C1 segment of cervical spinal cord (tissue), 14 donors: ENCODE data around the gene EPG5.
A peak's percentile ranks its signal among the peaks of the same experiment; 100 is the strongest.
"Not testable (repeated sequence)": the region's sequence is repeated elsewhere in the genome, so short reads cannot be mapped to it uniquely, and the experiment has no call there.

Experiments
- DNase-seq, 14 donors: peaks; one replicate each; lab custom pipeline; 2025; lab: John Stamatoyannopoulos, UW

Gene EPG5, protein sequence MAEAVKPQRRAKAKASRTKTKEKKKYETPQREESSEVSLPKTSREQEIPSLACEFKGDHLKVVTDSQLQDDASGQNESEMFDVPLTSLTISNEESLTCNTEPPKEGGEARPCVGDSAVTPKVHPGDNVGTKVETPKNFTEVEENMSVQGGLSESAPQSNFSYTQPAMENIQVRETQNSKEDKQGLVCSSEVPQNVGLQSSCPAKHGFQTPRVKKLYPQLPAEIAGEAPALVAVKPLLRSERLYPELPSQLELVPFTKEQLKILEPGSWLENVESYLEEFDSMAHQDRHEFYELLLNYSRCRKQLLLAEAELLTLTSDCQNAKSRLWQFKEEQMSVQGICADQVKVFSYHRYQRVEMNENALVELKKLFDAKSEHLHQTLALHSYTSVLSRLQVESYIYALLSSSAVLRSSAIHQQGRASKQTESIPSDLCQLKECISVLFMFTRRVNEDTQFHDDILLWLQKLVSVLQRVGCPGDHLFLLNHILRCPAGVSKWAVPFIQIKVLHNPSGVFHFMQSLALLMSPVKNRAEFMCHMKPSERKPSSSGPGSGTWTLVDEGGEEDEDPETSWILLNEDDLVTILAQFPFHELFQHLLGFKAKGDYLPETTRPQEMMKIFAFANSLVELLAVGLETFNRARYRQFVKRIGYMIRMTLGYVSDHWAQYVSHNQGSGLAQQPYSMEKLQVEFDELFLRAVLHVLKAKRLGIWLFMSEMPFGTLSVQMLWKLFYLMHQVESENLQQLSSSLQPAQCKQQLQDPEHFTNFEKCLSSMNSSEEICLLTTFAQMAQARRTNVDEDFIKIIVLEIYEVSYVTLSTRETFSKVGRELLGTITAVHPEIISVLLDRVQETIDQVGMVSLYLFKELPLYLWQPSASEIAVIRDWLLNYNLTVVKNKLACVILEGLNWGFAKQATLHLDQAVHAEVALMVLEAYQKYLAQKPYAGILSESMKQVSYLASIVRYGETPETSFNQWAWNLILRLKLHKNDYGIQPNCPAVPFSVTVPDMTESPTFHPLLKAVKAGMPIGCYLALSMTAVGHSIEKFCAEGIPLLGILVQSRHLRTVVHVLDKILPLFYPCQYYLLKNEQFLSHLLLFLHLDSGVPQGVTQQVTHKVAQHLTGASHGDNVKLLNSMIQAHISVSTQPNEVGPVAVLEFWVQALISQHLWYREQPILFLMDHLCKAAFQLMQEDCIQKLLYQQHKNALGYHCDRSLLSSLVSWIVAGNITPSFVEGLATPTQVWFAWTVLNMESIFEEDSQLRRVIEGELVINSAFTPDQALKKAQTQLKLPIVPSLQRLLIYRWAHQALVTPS (N-terminal part only)

DNA sequence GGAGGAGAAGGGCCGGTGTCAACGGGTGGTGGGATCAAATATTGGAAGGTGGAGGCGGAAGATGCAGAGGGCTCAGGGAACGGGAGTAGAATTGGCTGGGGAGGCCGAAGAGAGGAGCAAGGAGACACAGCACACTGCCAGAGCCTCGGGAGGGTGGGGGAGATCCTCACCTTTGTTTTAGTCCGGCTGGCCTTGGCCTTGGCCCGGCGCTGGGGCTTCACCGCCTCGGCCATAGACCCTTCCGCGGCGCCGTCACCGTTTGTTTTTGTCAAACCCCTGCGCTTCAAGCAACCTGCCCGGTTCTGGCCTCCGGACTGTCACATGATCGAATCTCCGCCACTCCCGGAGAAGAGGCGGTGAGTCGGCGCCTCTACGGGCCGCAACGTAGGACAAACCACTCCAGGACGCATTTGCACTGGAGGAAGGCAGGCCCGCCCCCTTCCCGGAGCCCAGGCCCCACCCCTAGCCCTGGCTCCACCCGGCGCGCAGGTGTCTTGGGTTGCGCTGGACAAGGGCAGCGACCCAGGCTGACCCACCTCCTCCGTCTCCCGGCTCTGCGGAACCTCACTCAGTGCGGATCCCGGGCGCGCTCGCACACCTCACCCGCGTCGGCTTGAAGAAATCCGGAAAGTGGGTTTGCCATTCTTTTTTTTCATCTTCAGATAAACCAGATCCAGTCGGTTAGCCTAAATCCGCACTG lies at the start of gene EPG5:
EPG5 (minus strand) TSS at position 323 of the 700 bp plus-strand sequence; CDS start at position 233, 90 bp downstream.
- peak; percentile 59 to 95 (median 91) for DNase-seq

DNA sequence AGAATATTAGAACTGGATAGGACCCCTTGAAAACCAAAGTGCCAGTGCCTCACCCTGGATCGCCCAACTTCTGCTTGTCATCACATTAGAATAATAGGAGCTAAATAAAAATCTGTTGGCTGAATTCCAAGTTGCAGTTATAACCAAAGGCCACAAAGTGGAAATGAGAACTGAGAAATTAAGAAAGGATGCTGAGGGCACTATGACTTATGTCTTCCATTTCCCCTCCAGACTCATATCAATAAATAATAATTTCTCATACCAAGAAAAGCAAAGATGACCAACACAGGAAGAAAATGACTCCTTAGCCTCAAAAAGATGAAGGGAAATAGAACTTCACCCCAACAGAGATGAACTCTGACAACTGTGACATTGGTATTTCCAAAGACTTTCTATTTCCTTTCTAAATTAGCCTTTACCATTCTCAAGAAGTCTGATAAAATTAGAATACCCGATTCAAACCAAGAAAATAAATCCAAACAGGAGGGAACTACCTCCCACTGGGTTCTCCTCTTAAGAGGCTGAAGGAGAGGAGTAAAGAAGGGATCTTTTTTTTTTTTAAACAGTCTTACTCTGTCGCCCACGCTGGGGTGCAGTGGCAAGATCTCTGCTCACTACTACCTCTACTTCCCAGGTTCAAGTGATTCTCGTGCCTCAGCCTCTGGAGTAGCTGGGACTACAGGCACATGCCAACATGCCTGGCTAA lies 46.5 kb upstream of the EPG5 start:
- no peak for DNase-seq

DNA sequence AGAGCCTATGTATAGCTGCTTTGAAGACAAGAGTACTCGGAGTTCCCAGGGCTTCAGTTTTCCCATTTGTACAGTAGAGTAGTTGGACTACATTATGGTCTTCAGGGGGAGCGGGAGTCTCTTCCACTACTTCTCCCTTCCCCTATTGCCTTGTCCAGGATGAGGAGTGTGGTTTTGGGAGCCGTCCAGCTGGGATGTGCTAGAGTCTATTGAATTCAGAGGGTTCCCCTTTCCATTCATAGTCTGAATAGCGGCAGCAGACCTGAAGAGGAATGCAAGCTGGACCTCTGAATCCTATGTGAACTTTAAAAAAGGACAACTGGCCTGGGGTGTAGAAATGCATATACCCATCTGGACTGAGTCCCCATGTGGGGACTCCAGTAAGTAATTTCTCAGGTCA lies 43.5 kb upstream of the EPG5 start:
- no peak for DNase-seq

DNA sequence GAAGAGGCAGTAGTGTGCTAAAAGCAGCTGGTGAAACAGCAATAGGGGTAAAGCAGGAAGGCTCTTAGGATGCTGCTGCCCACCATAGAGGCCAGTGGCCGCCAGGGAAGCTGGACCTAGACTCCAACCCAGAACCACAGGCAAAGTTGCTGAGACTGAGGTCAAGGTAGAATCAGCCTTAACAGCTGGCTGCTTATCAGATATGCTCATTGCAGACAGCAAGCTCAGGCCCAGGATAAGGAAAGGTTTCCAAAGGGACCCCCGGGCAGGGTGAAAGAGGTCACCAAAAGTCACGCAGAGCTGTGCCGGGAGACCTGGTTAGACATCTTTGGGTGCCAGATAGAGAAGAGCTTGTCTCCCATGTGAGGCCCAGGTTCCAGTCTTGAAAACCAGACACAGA lies 42.9 kb upstream of the EPG5 start:
- no peak for DNase-seq

DNA sequence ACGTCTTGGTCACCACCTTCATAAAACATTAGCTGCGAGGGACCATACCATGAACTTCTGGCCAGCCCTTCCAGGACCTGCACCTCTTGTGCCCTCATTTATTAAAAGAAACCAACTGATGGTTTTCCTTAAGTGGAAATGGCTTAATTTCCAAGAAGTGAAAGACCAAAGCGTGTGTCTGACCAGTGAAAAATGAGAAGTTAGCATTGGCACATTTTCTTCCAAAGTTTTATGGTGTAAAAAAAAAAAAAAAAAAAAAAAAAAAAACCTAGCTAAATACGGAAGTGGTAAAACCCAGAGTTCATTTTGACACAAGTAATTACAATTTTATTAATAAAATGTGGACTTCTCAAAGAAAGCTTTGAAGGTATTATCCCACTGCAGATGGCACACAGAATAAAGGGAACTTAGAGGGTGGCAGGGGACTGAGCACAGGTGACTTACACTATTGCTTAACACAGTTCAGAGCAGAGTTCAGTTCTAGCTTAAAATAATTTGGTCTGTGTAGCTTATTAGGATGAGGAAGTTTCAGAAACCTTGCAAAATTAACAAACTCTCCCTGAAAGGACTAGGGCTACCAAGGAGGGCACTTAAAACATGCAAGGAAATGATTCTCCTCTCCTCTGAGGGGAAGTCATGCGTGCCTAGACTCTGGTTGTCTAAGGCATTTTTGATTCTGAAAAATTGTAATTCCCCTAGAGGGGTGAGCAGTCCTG lies 42.2 kb upstream of the EPG5 start:
- DNase-seq = no peak

DNA sequence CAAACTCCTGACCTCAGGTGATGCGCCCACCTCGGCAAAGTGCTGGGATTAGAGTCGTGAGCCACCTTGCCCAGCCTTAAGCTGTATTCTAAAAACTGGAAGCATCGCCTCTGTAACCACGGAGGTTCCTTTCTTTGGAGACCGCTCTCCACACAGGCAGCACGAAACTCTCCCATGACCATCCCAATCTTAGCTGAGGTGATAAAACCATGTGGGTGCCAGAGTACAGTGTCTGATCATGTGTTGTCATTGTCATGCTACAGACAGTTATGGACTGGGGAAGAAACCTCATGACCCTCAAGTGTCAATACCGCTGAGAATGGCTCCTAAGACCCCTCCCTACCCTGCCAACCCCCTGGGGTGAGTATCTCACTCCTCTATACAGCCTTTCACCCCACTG lies 41.4 kb upstream of the EPG5 start:
- no peak for DNase-seq

DNA sequence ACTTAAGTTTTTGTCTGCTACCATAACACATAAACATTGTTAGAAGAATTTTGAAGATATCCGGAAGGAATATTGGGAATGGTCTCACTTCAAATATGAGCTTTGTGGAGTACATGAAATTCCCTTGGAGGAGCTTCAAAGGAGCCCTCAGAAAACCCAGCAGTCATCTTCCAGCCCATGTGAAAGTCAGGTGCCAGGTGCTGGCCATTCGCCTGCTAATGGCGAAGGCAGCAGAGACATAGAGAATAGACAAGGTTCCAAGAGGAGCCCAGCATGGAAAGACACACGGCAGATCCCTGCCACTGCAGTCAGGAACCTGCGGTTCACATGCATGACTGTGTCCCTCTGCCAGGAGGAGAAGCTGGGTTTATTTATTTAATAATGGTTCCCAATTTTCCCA lies 40.0 kb upstream of the EPG5 start:
- no peak for DNase-seq

DNA sequence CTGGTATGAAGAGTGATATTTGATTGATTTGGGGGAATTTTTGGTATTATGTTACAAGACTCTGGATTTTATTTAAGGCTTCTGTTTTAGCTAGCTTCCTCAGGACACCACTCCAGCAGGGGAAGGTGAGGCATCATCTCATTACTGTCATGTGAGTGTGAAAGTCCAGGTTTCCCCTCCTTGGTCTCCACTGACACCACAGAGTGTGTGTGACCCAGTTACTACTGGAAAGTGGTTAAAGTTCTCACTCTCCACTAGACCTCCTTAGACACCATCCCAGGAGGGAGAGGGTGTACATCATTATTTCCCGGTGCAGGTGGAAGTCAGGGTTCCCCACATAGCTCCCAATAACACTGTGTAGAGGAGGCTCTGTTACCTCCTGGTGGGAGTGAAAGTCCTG lies 35.8 kb upstream of the EPG5 start:
- DNase-seq = no peak

DNA sequence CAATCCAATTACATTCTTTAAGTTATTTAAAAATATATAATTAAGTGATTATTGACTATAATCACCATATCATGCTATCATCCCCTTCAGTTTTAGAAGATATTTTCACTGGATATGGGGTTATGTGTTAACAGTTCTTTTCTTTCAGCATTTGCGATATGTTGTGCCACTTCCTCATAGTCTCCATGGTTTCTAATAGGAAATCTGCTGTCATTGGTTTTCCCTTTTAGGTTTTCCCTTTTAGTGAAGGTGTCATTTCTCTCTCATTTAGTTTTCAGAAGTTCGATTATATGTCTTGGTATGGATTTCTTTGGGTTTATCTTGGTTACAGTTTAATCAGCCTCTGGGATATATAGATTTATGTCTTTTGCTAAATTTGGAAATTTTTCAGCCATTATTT lies 34.8 kb upstream of the EPG5 start:
- DNase-seq = no peak

DNA sequence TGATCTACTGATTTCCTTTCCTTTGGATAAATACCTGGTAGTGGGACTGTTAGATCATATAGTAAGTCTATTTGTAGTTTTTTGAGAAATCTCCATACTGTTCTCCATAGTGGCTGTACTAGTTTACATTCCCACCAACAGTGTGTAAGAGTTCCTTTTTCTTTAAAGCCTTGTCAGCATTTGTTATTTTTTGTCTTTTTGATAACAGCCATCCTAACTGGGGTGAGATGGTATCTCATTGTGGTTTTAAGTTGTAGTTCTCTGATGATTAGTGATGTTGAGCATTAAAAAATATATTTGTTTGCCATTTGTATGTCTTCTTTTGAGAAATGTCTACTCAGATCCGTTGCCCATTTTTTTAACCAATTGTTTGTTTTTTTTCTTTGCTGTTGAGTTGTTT lies 33.9 kb upstream of the EPG5 start:
- no peak for DNase-seq

DNA sequence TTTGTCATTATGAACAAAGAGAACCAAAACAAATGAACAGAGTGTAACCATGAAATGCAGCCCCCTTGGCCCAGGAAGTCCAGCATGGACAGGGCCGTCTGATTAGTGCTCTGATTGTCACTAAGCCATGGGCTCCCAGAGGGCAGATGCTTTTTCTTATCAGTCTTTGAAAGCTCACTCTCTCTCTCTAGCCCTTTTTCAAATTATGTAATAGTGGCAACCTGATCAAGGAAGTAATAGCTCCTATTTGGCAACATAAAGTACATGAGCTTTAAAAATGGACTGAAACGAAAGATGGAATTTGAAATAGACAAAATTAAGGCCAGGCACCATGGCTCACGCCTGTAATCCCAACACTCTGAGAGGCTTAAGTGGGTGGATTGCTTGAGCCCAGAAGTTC lies 32.4 kb upstream of the EPG5 start:
- DNase-seq = no peak

DNA sequence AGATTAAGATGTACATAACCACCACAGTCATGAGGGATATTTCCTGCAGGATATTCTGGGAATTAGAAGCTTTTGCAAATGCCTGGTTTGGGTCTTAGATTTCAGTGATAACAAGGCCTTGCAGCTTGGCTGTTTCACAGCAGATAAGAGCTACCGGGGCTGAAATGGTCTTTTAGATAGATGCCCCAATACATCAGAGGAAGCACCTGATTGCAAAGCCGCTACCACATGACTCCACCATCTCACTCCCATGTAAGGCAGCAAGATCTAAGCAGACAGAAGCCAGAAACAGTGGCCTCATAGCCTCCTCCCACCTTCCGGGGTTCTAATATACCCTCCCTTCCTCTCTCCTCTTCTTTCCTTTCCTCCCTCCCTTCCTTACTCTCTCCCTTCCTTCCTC lies 31.1 kb upstream of the EPG5 start:
- DNase-seq = no peak

DNA sequence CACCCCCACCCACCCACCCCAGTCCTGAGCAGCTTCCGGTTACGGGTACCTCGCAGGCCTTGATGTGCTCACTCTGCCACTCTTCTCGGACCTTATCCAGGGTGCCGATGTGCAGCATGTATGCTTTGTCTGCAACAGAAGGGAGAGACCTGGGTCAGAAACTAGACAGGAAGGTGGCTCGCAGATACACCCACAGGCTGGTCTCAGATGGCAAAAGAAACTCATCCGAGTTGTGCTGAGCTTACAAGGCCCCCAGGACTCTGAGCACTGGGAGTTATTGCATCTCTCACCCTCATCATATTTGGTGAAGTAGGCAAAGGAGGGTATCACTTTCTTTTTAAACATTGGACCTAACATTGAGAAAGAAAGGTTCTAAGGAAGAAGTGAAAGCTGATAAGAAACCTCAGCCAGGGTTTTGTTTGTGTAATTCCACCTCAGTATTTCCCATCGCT lies 30.6 kb upstream of the EPG5 start:
- no peak for DNase-seq

DNA sequence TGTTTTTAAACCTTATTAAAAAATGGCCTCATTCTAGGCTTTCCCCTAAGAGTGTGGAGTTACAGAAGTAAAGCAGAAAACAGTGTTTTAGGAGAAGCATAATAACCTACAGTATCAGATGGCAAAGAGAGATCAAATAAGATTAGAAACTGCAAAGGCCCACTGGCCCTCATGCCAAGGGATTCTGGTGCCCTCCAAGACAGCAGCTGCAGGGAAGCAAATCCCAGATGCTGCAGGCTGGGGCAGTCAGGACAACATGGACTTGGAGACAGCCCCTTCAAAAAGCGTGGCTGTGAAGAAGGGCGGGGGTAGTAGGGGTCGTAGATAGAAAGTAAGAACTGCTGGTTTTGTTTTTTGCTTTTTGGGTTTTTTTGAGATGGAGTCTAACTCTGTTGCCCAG lies 28.3 kb upstream of the EPG5 start:
- DNase-seq = no peak

DNA sequence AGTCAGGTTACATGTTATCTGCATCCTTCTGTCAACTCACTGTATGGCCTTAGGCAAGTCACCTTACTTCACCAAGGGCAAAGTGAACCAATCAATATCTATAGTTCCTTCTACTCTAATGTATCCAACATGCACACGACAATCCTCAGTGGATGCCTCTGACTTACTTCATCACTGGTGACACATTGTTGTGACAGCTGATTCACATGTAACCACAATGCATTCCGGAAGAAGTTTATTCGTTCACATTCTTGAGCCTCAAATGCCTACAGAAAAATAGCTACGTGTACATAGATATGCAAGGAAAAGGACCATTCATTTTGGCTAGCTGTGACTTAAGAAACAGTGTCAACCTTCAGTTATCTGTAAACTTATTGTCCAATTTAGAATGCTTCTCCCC lies 26.3 kb upstream of the EPG5 start:
- DNase-seq = no peak

DNA sequence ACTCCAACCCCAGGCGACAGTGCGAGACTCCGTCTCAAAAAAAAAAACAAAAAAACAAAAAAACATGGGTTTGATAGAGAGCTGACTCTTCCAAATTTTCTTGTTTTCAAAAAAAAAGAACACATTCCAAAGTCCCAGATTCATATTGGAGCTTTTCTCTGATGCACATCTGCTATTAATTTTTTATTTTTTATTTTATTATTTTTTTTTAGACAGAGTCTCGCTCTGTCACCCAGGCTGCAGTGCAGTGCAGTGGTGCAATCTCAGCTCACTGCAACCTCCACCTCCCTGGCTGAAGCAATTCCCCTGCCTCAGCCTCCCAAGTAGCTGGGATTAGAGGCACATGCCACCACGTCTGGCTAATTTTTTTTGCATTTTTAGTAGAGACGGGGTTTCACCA lies 25.4 kb upstream of the EPG5 start:
- not testable (repeated sequence) for DNase-seq

DNA sequence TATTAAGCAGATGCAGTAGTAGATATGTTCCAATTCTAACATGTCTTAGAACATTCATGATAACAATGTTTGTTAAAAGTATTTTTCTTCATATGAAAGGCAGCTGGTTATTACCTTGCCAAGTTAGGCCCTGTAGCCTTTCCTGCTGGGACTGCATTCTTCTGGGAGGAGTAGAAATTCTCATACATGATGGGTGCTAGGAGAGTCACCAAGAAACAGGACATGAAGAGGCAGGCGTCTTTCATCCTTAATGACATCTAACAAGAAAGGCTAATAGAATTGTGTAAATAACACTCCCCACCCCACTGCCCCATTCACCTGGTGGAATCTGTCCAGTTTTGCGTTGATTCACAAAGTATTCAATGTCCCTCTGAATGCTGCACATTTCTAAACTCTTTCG lies 24.7 kb upstream of the EPG5 start:
- no peak for DNase-seq

DNA sequence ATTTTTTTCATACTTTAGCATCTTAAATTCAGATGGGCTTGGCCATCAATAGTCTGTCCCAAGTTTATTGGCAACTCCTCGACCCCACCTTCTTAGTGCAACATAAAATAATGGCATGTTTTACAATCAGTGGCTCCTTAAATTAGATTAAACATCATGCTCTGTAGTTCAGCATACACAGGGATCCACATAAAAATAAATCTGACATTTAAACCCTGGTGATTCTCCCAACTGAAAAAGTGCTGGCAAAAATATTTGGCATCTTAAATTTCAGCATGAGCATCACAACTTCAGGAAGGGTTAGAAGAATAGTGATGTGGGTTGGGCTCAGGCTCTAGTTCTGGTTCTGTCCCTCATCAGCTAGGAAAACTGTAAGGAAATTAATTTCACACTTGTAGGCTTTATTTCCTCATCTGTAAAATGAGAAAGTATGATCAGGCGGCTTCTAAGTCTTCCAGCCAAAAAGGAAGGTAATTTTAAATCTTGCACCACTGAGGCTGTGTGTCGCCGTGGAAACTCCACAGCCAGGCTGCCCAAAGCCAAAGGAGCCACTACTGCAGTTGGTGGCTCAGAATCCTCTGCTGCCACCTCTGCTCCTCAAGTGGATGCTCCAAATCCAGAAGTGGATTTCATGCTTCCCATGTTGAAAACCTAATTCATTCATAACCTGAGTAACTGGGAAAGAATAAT lies 17.6 kb upstream of the EPG5 start:
- DNase-seq = no peak

DNA sequence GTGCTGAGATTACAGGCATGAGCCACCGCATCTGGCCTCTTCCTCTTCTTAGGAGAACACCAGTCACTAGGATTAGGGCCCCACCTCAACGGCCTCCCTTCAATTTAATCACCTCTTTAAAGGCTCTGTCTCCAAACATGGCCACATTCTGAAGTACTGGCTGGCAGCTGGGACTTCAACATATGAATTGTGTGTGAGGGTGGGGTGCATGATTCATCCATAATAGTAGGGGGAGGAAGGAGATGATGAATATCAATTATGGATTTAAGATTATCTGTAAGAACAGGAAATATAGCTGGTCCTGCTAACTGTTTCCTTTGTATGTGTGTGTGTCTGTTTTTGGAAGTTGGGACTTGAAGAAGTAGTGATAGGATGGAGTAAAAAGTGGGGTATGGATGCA lies 14.7 kb upstream of the EPG5 start:
- DNase-seq = no peak
